ENCODE measurements around the gene SOX6. TPM values are rescaled to one million over a fixed set of nuclear protein-coding genes. Genes with fewer than 3 reads are reported as not detected.

Gene SOX6
- polyA plus RNA-seq, 1 donor from 2014 or later, result 2.2 TPM

DNA sequence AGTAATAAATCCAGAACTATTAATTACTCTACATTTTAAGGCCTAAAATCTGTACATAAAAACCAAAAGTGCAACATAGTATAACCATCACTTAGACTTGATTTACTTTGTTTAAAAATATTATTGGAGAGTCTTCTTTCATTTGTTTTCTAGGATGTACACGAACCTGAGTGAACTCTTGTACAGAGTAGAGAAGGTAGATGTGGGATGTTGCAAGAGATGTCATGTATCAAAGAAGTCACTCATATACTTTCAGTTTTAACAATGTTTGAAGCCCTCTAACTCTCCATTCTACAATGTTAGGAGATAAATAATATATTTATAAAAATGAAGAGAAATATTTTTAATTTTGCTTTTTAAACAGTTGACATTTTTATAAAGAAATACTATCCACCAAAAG, 38.6 kb downstream of the SOX6 start:
- no peaks in the 10 kb centered on the region for H3K9me2 ChIP-seq (ENCODE audit: insufficient read depth, low read length)
- H4K20me1 ChIP-seq (ENCODE audit: insufficient read depth), result no peaks in the 10 kb centered on the region
- no peaks in the 10 kb centered on the region for H3K27me3 ChIP-seq (ENCODE audit: insufficient read depth, low read depth, low read length)
- no peak overlapping the region for H3K27ac ChIP-seq (ENCODE audit: low read length)
- no peak overlapping the region for H3K4me3 ChIP-seq (ENCODE audit: low read length)
- TF ChIP-seq EZH2 (IDR thresholded peaks at IDR 0.05; ENCODE audit: borderline replicate concordance, insufficient read depth, low read length, poor library complexity, severe bottlenecking), result no peak
- no peak for TF ChIP-seq SMC3 (conservative IDR thresholded peaks at IDR 0.05; ENCODE audit: poor library complexity)
- no peak for TF ChIP-seq EP300 (conservative IDR thresholded peaks at IDR 0.05; ENCODE audit: poor library complexity, severe bottlenecking)
- no peak for TF ChIP-seq TAF1 (IDR thresholded peaks at IDR 0.05; ENCODE audit: low read depth)
- TF ChIP-seq REST (IDR thresholded peaks at IDR 0.05; ENCODE audit: borderline replicate concordance), result no peak
- TF ChIP-seq MXI1 (conservative IDR thresholded peaks at IDR 0.05; ENCODE audit: poor library complexity, severe bottlenecking), result no peak
- no peak for TF ChIP-seq POLR2AphosphoS5 (IDR thresholded peaks at IDR 0.05)
- TF ChIP-seq RAD21 (conservative IDR thresholded peaks at IDR 0.05), result no peak
- TF ChIP-seq CTCF (IDR thresholded peaks at IDR 0.05; ENCODE audit: poor library complexity, severe bottlenecking), result no peak
- H3K79me2 ChIP-seq (replicated peaks; ENCODE audit: insufficient read depth, low read length), result no peaks in the 10 kb centered on the region
- H3K36me3 ChIP-seq (ENCODE audit: insufficient read depth, low read length), result no peaks in the 10 kb centered on the region
- no peak overlapping the region for H3K9ac ChIP-seq (ENCODE audit: low read length)
- no peak overlapping the region for H3K4me2 ChIP-seq (ENCODE audit: low read length)
- no peaks in the 10 kb centered on the region for H3K9me3 ChIP-seq (ENCODE audit: low read length)
- H2AFZ ChIP-seq (ENCODE audit: low read depth, low read length), result no peak overlapping the region
- H3F3A ChIP-seq (ENCODE audit: insufficient read depth, low read length, poor library complexity, severe bottlenecking), result no peaks in the 10 kb centered on the region

GRCh38 chr11:16313846-16314245, 42.5 kb downstream of the SOX6 start:
- no peak for TF ChIP-seq EP300 (conservative IDR thresholded peaks at IDR 0.05; ENCODE audit: poor library complexity, severe bottlenecking)
- TF ChIP-seq REST (IDR thresholded peaks at IDR 0.05; ENCODE audit: borderline replicate concordance), result no peak
- TF ChIP-seq POLR2AphosphoS5 (IDR thresholded peaks at IDR 0.05), result no peak
- TF ChIP-seq EZH2 (IDR thresholded peaks at IDR 0.05; ENCODE audit: borderline replicate concordance, insufficient read depth, low read length, poor library complexity, severe bottlenecking), result no peak
- Histone ChIP-seq H4K20me1 (ENCODE audit: insufficient read depth) (no peaks in the 10 kb centered on the region), H3K36me3 (ENCODE audit: insufficient read depth, low read length) (no peaks in the 10 kb centered on the region), H3K27me3 (ENCODE audit: insufficient read depth, low read depth, low read length) (no peaks in the 10 kb centered on the region), H3F3A (ENCODE audit: insufficient read depth, low read length, poor library complexity, severe bottlenecking) (peaks cover 3% of the 10 kb centered on the region), H3K9me2 (ENCODE audit: insufficient read depth, low read length) (no peaks in the 10 kb centered on the region), H3K4me3 (ENCODE audit: low read length) (no peak overlapping the region), H3K27ac (ENCODE audit: low read length) (no peak overlapping the region), H3K79me2 (replicated peaks; ENCODE audit: insufficient read depth, low read length) (no peaks in the 10 kb centered on the region), H2AFZ (ENCODE audit: low read depth, low read length) (no peak overlapping the region), H3K9ac (ENCODE audit: low read length) (no peak overlapping the region), H3K4me2 (ENCODE audit: low read length) (no peak overlapping the region), H3K9me3 (ENCODE audit: low read length) (no peaks in the 10 kb centered on the region)
